IMR-90 (cell line): ENCODE results near the gene STRIP1. TPM values are rescaled to one million over a fixed set of nuclear protein-coding genes. Genes with fewer than 3 reads are reported as not detected.

Experiments used
- ATAC-seq: fragments of 200-7000 bp; cut with Tn5 transposase; 2 replicates; pipeline ENCODE4 v1.9.1; 2020; ENCODE audit warnings: low read depth, mild to moderate bottlenecking, moderate library complexity
- BruUV-seq: library from RNA; stranded (reverse); fragments of 400-500 nt; replicated peaks from 2 replicates; lab custom pipeline; 2021; lab: Mats Ljungman, UMichigan
- CTCF ChIA-PET: fragments of 300-600 bp; formaldehyde crosslinking; extraction: SDS; loops from one replicate; lab custom pipeline; 2021; ENCODE audit warnings: antibody characterized with exemption; lab: Yijun Ruan, JAX
- POLR2A ChIA-PET: fragments of 300-600 bp; sonication (Branson Sonifier 250); formaldehyde crosslinking; loops from one replicate; lab custom pipeline; 2022; ENCODE audit warnings: antibody characterized with exemption; ENCODE audit not compliant: unreplicated experiment; lab: Charles Lee
- DNase-seq: peaks from one replicate; pipeline ENCODE4 v3.0.0; 2013
- H2AFZ ChIP-seq: replicated peaks from 2 replicates; pipeline ENCODE3; 2013; ENCODE audit warnings: low read length, mild to moderate bottlenecking; ENCODE audit not compliant: poor library complexity
- H2AK5ac ChIP-seq: 2 replicates; pipeline ENCODE4 v1.6.1; 2013; ENCODE audit warnings: low read depth, low read length, inconsistent platforms
- H2AK9ac ChIP-seq: replicated peaks from 2 replicates; pipeline ENCODE3; 2013; ENCODE audit warnings: mild to moderate bottlenecking, low read depth, low read length, moderate library complexity; ENCODE audit not compliant: poor library complexity
- H2BK120ac ChIP-seq: 2 replicates; pipeline ENCODE4 v1.6.1; 2013; ENCODE audit warnings: low read depth, low read length, inconsistent platforms
- H2BK15ac ChIP-seq: 3 replicates; pipeline ENCODE4 v1.6.1; 2013; ENCODE audit warnings: low read depth, low read length, inconsistent platforms
- H2BK20ac ChIP-seq: 2 replicates; pipeline ENCODE4 v1.6.1; 2013; ENCODE audit warnings: low read depth, mild to moderate bottlenecking, inconsistent platforms, low read length, moderate library complexity
- H2BK5ac ChIP-seq: 2 replicates; pipeline ENCODE4 v1.6.1; 2013; ENCODE audit warnings: mild to moderate bottlenecking, low read depth, low read length, inconsistent platforms; ENCODE audit not compliant: poor library complexity, severe bottlenecking
- H3K14ac ChIP-seq: replicated peaks from 2 replicates; pipeline ENCODE4 v1.6.1; 2013; ENCODE audit warnings: low read depth, low read length, inconsistent platforms
- H3K18ac ChIP-seq: 2 replicates; pipeline ENCODE4 v1.6.1; 2013; ENCODE audit warnings: low read depth, low read length, control low read depth
- H3K23ac ChIP-seq: 2 replicates; pipeline ENCODE4 v1.6.1; 2013; ENCODE audit warnings: low read depth, low read length, inconsistent platforms
- H3K27ac ChIP-seq: 2 replicates; pipeline ENCODE4 v1.5.1; 2013; ENCODE audit warnings: mild to moderate bottlenecking, control low read depth, low read length; ENCODE audit not compliant: insufficient read depth
- H3K27me3 ChIP-seq: 2 replicates; pipeline ENCODE4 v1.6.1; 2013; ENCODE audit warnings: low read length; ENCODE audit not compliant: control insufficient read depth, insufficient read depth
- H3K36me3 ChIP-seq: 2 replicates; pipeline ENCODE4 v1.6.1; 2013; ENCODE audit warnings: low read length, mixed read lengths; ENCODE audit not compliant: control insufficient read depth, insufficient read depth
- H3K4ac ChIP-seq: 2 replicates; pipeline ENCODE4 v1.6.1; 2013; ENCODE audit warnings: low read depth, low read length, inconsistent platforms
- H3K4me1 ChIP-seq: 2 replicates; pipeline ENCODE4 v1.6.1; 2013; ENCODE audit warnings: low read length, mixed read lengths; ENCODE audit not compliant: control insufficient read depth, insufficient read depth
- H3K4me2 ChIP-seq: 2 replicates; pipeline ENCODE4 v1.6.1; 2013; ENCODE audit warnings: low read depth, mild to moderate bottlenecking, control low read depth, low read length, moderate library complexity
- H3K4me3 ChIP-seq: 2 replicates; pipeline ENCODE4 v1.5.1; 2013; ENCODE audit warnings: low read depth, mild to moderate bottlenecking, control low read depth, low read length, moderate library complexity; ENCODE audit not compliant: insufficient read depth
- H3K56ac ChIP-seq: 2 replicates; pipeline ENCODE4 v1.6.1; 2013; ENCODE audit warnings: low read length, inconsistent platforms; ENCODE audit not compliant: insufficient read depth; ENCODE audit errors: extremely low read depth
- H3K79me1 ChIP-seq, 2 experiments: 2 replicates each; pipeline ENCODE4 v1.6.1; 2013; ENCODE audit warnings: low read length in 2 of 2, inconsistent platforms in 1 of 2, low read depth in 1 of 2
- H3K9ac ChIP-seq: 2 replicates; pipeline ENCODE4 v1.6.1; 2013; ENCODE audit warnings: low read depth, low read length, control low read depth
- H3K9me1 ChIP-seq: 2 replicates; pipeline ENCODE4 v1.6.1; 2013; ENCODE audit warnings: low read length, inconsistent platforms; ENCODE audit not compliant: insufficient read depth
- H3K9me3 ChIP-seq: 2 replicates; pipeline ENCODE4 v1.6.1; 2013; ENCODE audit warnings: low read length; ENCODE audit not compliant: control insufficient read depth, insufficient read depth
- H4K20me1 ChIP-seq: 2 replicates; pipeline ENCODE4 v1.6.1; 2013; ENCODE audit warnings: low read length, inconsistent platforms; ENCODE audit not compliant: insufficient read depth
- H4K5ac ChIP-seq: 2 replicates; pipeline ENCODE4 v1.6.1; 2013; ENCODE audit warnings: mild to moderate bottlenecking, low read depth, low read length, control low read depth
- H4K8ac ChIP-seq, 2 experiments: 2 replicates each; pipeline ENCODE4 v1.6.1; 2013; ENCODE audit warnings: low read depth in 2 of 2, low read length in 2 of 2, control low read depth in 1 of 2, inconsistent platforms in 1 of 2
- H4K91ac ChIP-seq: 2 replicates; pipeline ENCODE4 v1.6.1; 2013; ENCODE audit warnings: low read depth, low read length, inconsistent platforms; ENCODE audit not compliant: insufficient read depth
- CTCF ChIP-seq: conservative IDR thresholded peaks from 2 replicates; pipeline ENCODE4 v1.5.1; 2012; ENCODE audit warnings: mild to moderate bottlenecking, low read depth, low read length, improper control_type of control experiment
- MAZ ChIP-seq: IDR thresholded peaks from 2 replicates; pipeline ENCODE4 v1.6.1; 2012; ENCODE audit warnings: low read depth, mild to moderate bottlenecking, low read length, improper control_type of control experiment, moderate library complexity, borderline replicate concordance
- NFE2L2 ChIP-seq: fragments of 150-350 bp; IDR thresholded peaks from 2 replicates; pipeline ENCODE4 v1.6.1; 2016; ENCODE audit warnings: low read depth, mild to moderate bottlenecking, low read length
- RFX5 ChIP-seq: IDR thresholded peaks from 2 replicates; pipeline ENCODE4 v1.8.0; 2012; ENCODE audit warnings: low read depth, mild to moderate bottlenecking, low read length, moderate library complexity
- USF2 ChIP-seq: fragments of 150-350 bp; IDR thresholded peaks from 2 replicates; pipeline ENCODE4 v1.6.1; 2017; ENCODE audit warnings: mild to moderate bottlenecking, antibody characterized with exemption, low read length, low read depth
- WGBS, 2 experiments: methylation state at CpG; one replicate each; pipeline versions ENCODE4 v1.1.5 to v1.1.7; 2013; ENCODE audit warnings: missing lambda C conversion rate in 2 of 2; ENCODE audit not compliant: insufficient read length in 1 of 2; ENCODE audit errors: extremely low coverage in 2 of 2; 5-methylcytosine and 5-hydroxymethylcytosine counted together
- dilution Hi-C: fragments of 300-500 bp; cut with HindIII; formaldehyde crosslinking; loops from one replicate; pipeline ENCODE4 v1.14.3; 2018; ENCODE audit warnings: low sequenced_read_pairs; ENCODE audit not compliant: unreplicated experiment
- in situ Hi-C: fragments of 300-500 bp; cut with MboI; formaldehyde crosslinking; loops from 3 replicates; pipeline ENCODE4 v1.14.3; 2019; ENCODE audit warnings: low sequenced_read_pairs, inconsistent platforms, mixed read lengths
- intact Hi-C: fragments of 100-400 bp; cut with micrococcal nuclease; formaldehyde crosslinking; loops from 2 replicates; pipeline ENCODE4 v1.10.0; 2022
- polyA plus RNA-seq, 3 experiments: library from polyadenylated mRNA; depleted of rRNA; stranded (reverse); fragments of >200 nt; gene quantifications; 2 replicates each; pipeline ENCODE4 v1.2.3, GENCODE V29; 2012; ENCODE audit warnings: low replicate concordance in 1 of 3
- total RNA-seq: library from RNA; depleted of rRNA; stranded (reverse); fragments of >200 nt; gene quantifications from 2 replicates; pipeline ENCODE4 v1.2.3, GENCODE V29; 2012

Gene STRIP1
- total and polyA plus RNA-seq, 2 of the 4 experiments (the other 2 are of a cell fraction), result 30.4 to 33.5 TPM

- H3K4ac ChIP-seq, result no peak overlapping the region
- no peak overlapping the region for H3K56ac ChIP-seq
- TF ChIP-seq RFX5 (no peak), NFE2L2 (no peak), USF2 (peak; percentile 7; the same call in 1 of the 2 replicates), CTCF (no peak), MAZ (no peak)
- H2AFZ ChIP-seq, result no peak overlapping the region
- CTCF ChIA-PET, result no interaction called here
- no peak overlapping the region for H3K4me3 ChIP-seq
- no peak overlapping the region for H3K23ac ChIP-seq
- no peak for ATAC-seq
- H2BK20ac ChIP-seq, result no peak overlapping the region
- H2BK120ac ChIP-seq, result no peak overlapping the region
- no peaks in the 10 kb centered on the region; the same call in none of the 2 replicates for H3K4me1 ChIP-seq
- in situ Hi-C loops, result no loop called here
- no peak overlapping the region for H4K91ac ChIP-seq
- H3K79me1 ChIP-seq, result no peaks in the 10 kb centered on the region
- peak overlapping the region; percentile 30 for H2AK9ac ChIP-seq
- H2AK5ac ChIP-seq, result no peak overlapping the region
- no peak overlapping the region for H3K4me2 ChIP-seq
- H3K9me3 ChIP-seq, result peaks cover 9% of the 10 kb centered on the region
- no peak overlapping the region for H4K8ac ChIP-seq
- no peaks in the 10 kb centered on the region for H3K36me3 ChIP-seq
- intact Hi-C loops, result loop anchor here (2.0 to 5.0 kb wide), 2 partner anchors 20 to 410 kb away; no protein-coding TSS in a partner anchor
- no TSS peak for BruUV-seq
- no peak overlapping the region for H4K5ac ChIP-seq
- WGBS, 2 experiments, result no CpG with 5 or more reads among the region's 4 CpGs
- POLR2A ChIA-PET, result no interaction called here
- H4K20me1 ChIP-seq, result no peaks in the 10 kb centered on the region
- no peak overlapping the region for H3K27ac ChIP-seq
- H3K9me1 ChIP-seq, result no peaks in the 10 kb centered on the region
- H2BK5ac ChIP-seq, result no peak overlapping the region
- H3K27me3 ChIP-seq, result peaks cover 76% of the 10 kb centered on the region
- no peak overlapping the region for H3K18ac ChIP-seq
- dilution Hi-C loops, result no loop called here
- H3K14ac ChIP-seq, result no peak overlapping the region
- H3K9ac ChIP-seq, result no peak overlapping the region
- H2BK15ac ChIP-seq, result no peak overlapping the region
- DNase-seq, result no peak
These were observed 52.5 kb downstream of the STRIP1 start for GRCh38 chr1:110086961-110087360.
